Measurements from ENCODE around the gene C1QTNF12. TPM values are rescaled to one million over a fixed set of nuclear protein-coding genes. Genes with fewer than 3 reads are reported as not detected.

Gene C1QTNF12
- polyA plus RNA-seq, 1 experiment, result 0.21 TPM

GRCh38 chr1:1259951-1260600, 13.6 kb upstream of the C1QTNF12 start:
- peaks cover 4% of the 10 kb centered on the region; the same call in 1 of the 2 replicates for H3K9me3 ChIP-seq (ENCODE audit: control insufficient read depth, insufficient read depth, low read length)
- no peak for DNase-seq (ENCODE audit: low read depth, low spot score)
- no peak for TF ChIP-seq CTCF (IDR thresholded peaks at IDR 0.05; ENCODE audit: low read depth, low read length)
- CTCF ChIA-PET, result interaction anchor here (0.7 kb wide), 1 partner anchor 138 kb away, joined by 4 read pairs; no protein-coding TSS in a partner anchor
- H3K4me3 ChIP-seq (ENCODE audit: low read depth, low read length), result no peak overlapping the region
- no peaks in the 10 kb centered on the region for H3K27me3 ChIP-seq (ENCODE audit: control insufficient read depth, insufficient read depth, low read length)
- POLR2A ChIA-PET, result no interaction called here
- H3K27ac ChIP-seq (ENCODE audit: low read depth, low read length), result peak overlapping the region; percentile 21

- H3K27ac ChIP-seq (ENCODE audit: low read depth, low read length), result no peak overlapping the region
- no peak overlapping the region for H3K4me3 ChIP-seq (ENCODE audit: low read depth, low read length)
- POLR2A ChIA-PET, result no interaction called here
- CTCF ChIA-PET, result no interaction called here
- no peaks in the 10 kb centered on the region for H3K27me3 ChIP-seq (ENCODE audit: control insufficient read depth, insufficient read depth, low read length)
- H3K9me3 ChIP-seq (ENCODE audit: control insufficient read depth, insufficient read depth, low read length), result peaks cover 4% of the 10 kb centered on the region; the same call in 1 of the 2 replicates
- no peak for TF ChIP-seq CTCF (IDR thresholded peaks at IDR 0.05; ENCODE audit: low read depth, low read length)
- no peak for DNase-seq (ENCODE audit: low read depth, low spot score)
Observed at GRCh38 chr1:1259540-1259939, 13.0 kb upstream of the C1QTNF12 start.

GRCh38 chr1:1259119-1259488, 12.6 kb upstream of the C1QTNF12 start:
- no peak for TF ChIP-seq CTCF (IDR thresholded peaks at IDR 0.05; ENCODE audit: low read depth, low read length)

GRCh38 chr1:1256956-1257871, 10.7 kb upstream of the C1QTNF12 start:
- Histone ChIP-seq H3K9me3 (ENCODE audit: control insufficient read depth, insufficient read depth, low read length) (peaks cover 4% of the 10 kb centered on the region; the same call in 1 of the 2 replicates), H3K27ac (ENCODE audit: low read depth, low read length) (no peak overlapping the region), H3K27me3 (ENCODE audit: control insufficient read depth, insufficient read depth, low read length) (no peaks in the 10 kb centered on the region), H3K4me3 (ENCODE audit: low read depth, low read length) (no peak overlapping the region)
- POLR2A ChIA-PET, result interaction anchor here (0.7 kb wide), 2 partner anchors 13 to 28 kb away, joined by 6 to 9 read pairs; no protein-coding TSS in a partner anchor
- TF ChIP-seq CTCF (IDR thresholded peaks at IDR 0.05; ENCODE audit: low read depth, low read length), result no peak
- CTCF ChIA-PET, result no interaction called here
- no peak for DNase-seq (ENCODE audit: low read depth, low spot score)

More at GRCh38 chr1:1259119-1259488, 12.6 kb upstream of the C1QTNF12 start:
- Histone ChIP-seq H3K27me3 (ENCODE audit: control insufficient read depth, insufficient read depth, low read length) (no peaks in the 10 kb centered on the region), H3K4me3 (ENCODE audit: low read depth, low read length) (no peak overlapping the region), H3K9me3 (ENCODE audit: control insufficient read depth, insufficient read depth, low read length) (peaks cover 4% of the 10 kb centered on the region; the same call in 1 of the 2 replicates), H3K27ac (ENCODE audit: low read depth, low read length) (no peak overlapping the region)
- ChIA-PET POLR2A (interaction anchor here (0.6 kb wide), 1 partner anchor 32 kb away, joined by 4 read pairs; no protein-coding TSS in a partner anchor), CTCF (no interaction called here)
- DNase-seq (ENCODE audit: low read depth, low spot score), result no peak

GRCh38 chr1:1255611-1256010, 9.1 kb upstream of the C1QTNF12 start:
- Histone ChIP-seq H3K9me3 (ENCODE audit: control insufficient read depth, insufficient read depth, low read length) (peaks cover 4% of the 10 kb centered on the region; the same call in 1 of the 2 replicates), H3K27me3 (ENCODE audit: control insufficient read depth, insufficient read depth, low read length) (no peaks in the 10 kb centered on the region), H3K27ac (ENCODE audit: low read depth, low read length) (no peak overlapping the region), H3K4me3 (ENCODE audit: low read depth, low read length) (no peak overlapping the region)
- no peak for DNase-seq (ENCODE audit: low read depth, low spot score)
- POLR2A ChIA-PET, result no interaction called here
- CTCF ChIA-PET, result no interaction called here
- TF ChIP-seq CTCF (IDR thresholded peaks at IDR 0.05; ENCODE audit: low read depth, low read length), result no peak
